Stimulated activated naive CD4-positive, alpha-beta T cell treated with Interleukin-2 at 50 U/mL for 16 hours (primary cell): Measurements from ENCODE around the gene RICTOR.
A peak's percentile ranks its signal among the peaks of the same experiment; 100 is the strongest.

Experiments used
- DNase-seq: peaks from one replicate; lab custom pipeline; 2025; lab: John Stamatoyannopoulos, UW

RICTOR gene

GRCh38 chr5:38932854-38933408 is 141.3 kb downstream of the RICTOR start:
- DNase-seq, result no peak

- DNase-seq, result no peak
Measured at GRCh38 chr5:38931731-38932130, 142.5 kb downstream of the RICTOR start.

- DNase-seq, result no peak
Measured at GRCh38 chr5:38929838-38930237, 144.4 kb downstream of the RICTOR start.

- DNase-seq, result no peak
Measured at GRCh38 chr5:38927470-38927869, 146.7 kb downstream of the RICTOR start.

- DNase-seq, result no peak
Measured at GRCh38 chr5:38926121-38926520, 148.1 kb downstream of the RICTOR start.

- no peak for DNase-seq
Measured at GRCh38 chr5:38925154-38925925, 148.9 kb downstream of the RICTOR start.

- no peak for DNase-seq
Measured at GRCh38 chr5:38923661-38924451, 150.3 kb downstream of the RICTOR start.

GRCh38 chr5:38922199-38922598 is 152.0 kb downstream of the RICTOR start:
- peak; percentile 9 for DNase-seq

- DNase-seq, result no peak
Measured at GRCh38 chr5:38921174-38921573, 153.0 kb downstream of the RICTOR start.

GRCh38 chr5:38916802-38917201 is 157.4 kb downstream of the RICTOR start:
- DNase-seq, result no peak

- no peak for DNase-seq
Measured at GRCh38 chr5:38913714-38914113, 160.5 kb downstream of the RICTOR start.

- DNase-seq, result no peak
Measured at GRCh38 chr5:38911933-38912332, 162.3 kb downstream of the RICTOR start.

- DNase-seq, result no peak
Measured at GRCh38 chr5:38906503-38906902, 167.7 kb downstream of the RICTOR start.

- DNase-seq, result no peak
Measured at GRCh38 chr5:38905516-38905915, 168.7 kb downstream of the RICTOR start.

- DNase-seq, result no peak
Measured at GRCh38 chr5:38899936-38900335, 174.3 kb downstream of the RICTOR start.

- DNase-seq, result no peak
Measured at GRCh38 chr5:38896760-38897159, 177.4 kb downstream of the RICTOR start.

GRCh38 chr5:38892363-38892762 is 181.8 kb downstream of the RICTOR start:
- DNase-seq, result no peak

GRCh38 chr5:38891563-38891962 is 182.6 kb downstream of the RICTOR start:
- DNase-seq, result no peak

GRCh38 chr5:38889424-38889823 is 184.8 kb downstream of the RICTOR start:
- no peak for DNase-seq

- DNase-seq, result no peak
Measured at GRCh38 chr5:38888041-38888440, 186.2 kb downstream of the RICTOR start.
